GM04503 (cell line): ENCODE measurements around the gene GPRC5D.
A peak's percentile ranks its signal among the peaks of the same experiment; 100 is the strongest.

ENCODE experiments used
- DNase-seq: peaks from one replicate; pipeline ENCODE4 v3.0.0-alpha.2; 2012; ENCODE audit warnings: low read depth

The GPRC5D gene

DNA sequence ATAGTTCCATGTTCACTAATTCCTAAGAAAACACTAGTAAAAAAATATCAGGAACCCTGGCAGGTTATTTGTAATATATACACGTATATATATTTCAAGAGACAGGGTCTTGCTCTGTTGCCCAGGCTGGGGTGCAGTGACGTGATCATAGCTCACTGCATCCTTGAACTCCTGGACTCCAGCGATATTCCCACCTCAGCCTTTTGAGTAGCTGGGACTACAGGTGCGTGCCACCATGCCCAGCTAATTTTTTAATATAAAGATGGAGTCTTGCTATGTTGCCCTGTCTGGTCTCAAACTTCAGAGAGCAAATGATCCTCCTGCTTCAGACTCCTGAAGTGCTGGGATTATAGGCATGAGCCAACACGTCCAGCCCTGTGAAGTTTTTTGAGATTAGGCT is 44.4 kb downstream of the GPRC5D start:
- no peak for DNase-seq

DNA sequence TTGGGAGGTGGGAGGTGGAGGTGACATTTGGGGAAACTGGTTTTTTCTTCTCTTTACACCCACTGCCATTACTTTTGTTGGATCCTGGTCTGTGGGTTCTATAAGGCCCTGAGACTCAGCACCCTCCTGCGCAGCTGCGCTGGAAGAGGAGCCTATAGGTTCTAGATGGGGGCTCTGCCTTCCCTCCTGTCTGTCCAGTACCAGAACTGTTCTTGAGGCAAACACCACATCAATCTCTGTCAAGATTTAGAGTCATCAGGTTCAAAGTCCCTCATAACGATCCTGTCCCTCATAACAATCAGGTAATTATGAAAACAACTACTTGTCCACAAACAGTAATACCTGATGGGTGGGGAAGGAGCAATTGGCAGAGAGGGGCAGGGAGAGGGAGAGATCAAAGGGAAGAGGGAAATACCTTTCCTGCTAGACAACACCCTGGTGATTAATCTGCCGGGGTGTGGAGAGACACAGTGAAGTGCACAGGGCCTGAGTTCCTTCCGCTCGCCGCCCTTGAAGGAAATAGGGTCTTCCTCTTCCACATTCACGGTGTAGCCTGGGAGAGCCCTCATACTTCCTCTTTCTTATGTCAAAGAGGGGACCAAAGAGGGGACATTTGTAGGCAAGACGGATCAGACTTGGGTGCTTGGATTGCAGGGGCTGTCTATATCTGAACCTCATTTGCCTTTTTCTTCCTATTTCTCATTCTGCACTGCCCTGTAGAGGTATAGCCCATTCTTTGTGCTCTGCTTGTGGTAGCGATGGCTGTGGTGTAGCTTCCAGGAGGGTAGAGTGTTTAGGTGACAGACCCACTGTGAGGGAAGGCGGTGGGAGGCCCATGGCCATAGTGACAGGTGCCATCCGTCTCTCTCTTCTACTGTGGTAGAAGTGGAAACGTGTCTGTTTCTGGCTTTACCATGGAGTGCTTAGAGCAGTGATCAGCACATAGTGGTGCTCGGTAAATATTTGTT is 48.0 kb downstream of the GPRC5D start:
- DNase-seq: no peak

DNA sequence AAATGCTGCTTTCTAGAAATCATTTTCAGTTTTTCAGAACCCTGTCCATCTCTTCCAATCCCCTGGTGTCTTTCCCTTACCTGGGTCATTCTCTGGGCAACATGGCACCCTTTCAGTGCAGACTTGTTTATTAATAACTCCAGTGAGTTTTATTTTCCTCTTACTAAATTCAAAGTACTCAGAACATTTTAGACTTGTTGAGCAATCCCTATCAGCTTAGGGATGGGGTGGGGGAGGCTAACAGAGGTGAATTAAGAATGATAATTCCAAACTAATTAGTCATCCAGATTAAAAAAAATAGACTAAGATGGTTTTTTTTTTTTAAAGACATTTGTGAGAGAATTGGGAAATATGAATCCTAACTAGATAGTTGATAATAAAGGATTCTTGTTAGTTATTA is 49.9 kb downstream of the GPRC5D start:
- DNase-seq: no peak

DNA sequence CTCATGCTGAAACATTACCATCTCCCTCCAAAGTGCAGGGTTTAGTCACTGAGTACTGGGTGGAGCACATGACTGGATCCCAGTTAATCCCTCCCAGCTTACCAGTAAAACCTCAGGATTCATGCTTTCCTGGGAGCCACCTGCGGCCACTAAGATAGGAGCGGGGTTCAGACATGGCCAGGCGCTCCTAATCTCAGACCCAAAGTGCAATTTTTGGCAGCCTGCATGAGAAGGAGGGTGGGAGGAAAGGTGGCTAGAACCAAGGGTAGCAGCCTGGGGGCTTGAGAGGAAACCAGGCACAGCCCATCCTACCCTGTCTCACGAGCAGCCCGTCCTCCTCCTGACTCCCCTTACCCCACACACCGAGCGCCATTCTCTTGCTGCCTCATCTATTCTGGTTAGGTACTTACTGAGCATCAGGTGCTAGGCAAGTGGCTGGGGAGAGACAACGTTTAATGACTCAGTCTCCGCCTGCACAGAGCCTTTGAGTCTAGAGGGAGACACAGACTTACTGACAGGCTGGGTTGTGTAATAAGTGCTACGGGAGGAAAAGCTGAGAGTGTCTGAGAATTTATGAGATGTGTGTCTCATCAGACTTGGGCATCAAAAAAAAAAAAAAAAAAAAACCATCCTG is 50.7 kb downstream of the GPRC5D start:
- DNase-seq: peak; percentile 85

DNA sequence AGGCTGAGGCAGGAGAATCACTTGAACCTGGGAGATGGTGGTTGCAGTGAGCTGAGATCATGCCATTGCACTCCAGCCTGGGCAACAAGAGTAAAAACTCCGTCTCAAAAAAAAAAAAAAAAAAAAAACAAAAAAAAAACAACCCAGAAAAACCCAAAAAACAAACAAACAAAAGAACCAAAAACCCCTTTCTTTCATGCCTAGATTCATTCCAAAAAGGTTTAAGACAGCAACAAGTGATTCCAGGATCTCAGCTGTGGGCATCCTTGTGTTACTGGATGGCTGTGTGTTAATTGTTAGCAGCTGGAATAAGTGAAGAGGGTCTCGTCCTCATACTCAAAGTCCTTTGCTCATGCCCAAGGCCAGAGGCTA is 51.2 kb downstream of the GPRC5D start:
- DNase-seq: no peak

DNA sequence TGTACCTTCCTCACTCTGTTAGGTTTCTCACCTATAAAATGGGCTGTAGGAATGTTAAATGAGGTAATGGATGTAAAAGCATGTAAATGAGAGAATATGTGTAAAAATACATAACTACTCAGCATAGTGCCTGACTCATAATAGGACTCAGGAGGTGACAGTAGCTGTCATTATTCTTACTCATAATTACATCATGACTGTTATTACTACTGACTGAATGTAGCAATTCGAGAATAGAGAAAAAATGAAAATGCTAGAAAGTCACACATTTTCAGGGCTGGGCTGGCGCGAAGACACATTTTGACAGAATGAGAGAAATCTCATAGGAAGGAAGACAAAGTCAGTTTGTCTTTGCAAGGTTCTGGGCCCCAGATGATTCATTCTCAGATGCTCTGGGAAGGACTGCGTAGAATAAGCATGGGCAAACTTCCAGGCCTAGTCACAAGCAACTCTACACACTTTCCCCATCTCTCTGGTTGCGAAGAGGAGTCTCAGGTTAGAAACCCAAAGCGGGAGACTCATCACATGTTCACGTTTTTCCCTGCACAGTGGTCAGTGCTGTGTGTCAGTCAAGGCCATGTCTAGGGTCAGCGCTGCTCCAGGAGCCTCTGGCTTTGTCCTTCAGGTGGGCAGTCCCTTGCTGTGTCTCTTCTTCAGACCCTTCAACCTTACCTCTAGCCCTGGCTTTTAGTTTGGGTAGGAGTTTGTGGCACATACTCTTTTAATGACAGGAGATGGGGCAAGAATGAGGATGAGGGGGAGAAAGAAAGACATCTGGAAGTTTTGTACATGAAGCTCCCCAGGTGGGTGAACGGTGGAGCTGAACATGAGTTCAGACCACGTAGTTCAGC is 52.2 kb downstream of the GPRC5D start:
- DNase-seq: peak; percentile 87

DNA sequence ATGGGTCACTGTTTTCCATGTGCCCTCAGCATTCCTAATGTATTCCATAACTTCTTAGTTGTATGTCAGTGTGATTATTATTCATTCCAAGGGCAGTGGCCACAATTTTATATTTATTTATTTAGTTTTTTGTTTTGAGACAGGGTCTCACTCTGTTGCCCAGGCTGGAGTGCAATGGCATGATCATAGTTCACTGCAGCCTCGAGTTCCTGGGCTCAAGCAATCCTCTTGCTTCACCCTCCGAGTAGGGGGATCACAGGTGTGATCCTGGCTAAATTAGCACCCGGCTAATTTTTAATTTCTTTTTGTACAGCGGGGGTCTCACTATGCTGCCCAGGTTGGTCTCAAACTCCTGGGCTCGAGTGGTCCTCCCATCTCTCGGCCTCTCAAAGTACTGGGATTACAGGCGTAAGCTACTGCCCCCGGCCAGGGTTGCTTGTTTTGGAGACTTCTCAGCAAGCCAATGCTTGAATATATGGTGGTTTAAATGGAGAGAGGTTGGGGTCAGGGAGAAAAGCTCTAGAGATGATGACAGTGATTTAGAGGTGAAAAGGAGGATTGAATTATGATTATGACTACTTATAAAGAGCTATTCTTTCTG is 53.0 kb downstream of the GPRC5D start:
- no peak for DNase-seq

DNA sequence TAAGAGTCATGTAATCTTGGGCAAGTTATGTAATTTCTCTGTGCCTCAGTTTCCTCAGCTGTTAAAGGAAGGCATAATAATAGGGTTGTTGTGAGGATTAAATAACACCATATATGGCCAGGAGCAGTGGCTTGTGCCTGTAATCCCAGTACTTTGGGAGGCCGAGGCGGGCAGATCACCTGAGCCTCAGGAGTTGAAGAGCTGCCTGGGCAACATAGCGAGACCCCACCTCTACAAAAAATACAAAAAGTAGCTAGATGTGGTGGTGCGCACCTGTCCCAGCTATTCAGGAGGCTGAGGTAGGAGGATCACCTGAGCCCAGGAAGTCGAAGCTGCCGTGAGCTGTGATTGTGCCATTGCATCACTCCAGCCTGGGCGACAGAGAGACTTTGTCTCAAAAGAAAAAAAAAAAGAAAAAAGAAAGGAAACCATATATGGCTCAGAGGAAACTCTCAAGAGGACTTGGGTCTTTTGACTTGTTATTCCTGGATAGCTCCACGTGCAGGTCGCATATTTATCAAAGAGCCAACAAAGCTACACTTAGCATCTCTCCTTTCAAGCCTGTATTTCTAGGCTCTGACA is 53.7 kb downstream of the GPRC5D start:
- no peak for DNase-seq

DNA sequence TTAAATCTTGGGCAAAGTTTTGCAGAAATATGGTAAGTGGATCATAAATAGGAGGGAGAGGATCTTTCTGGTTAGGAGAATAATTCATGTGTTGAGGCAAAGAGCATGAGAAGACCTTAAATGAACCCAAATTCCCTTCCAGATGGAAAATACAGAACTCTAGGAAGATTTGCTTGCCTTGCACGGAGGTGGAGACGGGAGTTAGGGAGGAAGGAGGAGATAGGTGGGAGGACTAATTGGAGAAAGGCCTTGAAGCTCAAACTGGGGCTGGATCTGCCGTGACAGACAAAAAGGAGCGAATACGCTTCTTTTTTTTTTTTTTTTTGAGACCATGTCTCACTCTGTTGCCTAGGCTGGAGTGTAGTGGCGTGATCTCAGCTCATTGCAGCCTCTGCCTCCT is 54.7 kb downstream of the GPRC5D start:
- DNase-seq: no peak

DNA sequence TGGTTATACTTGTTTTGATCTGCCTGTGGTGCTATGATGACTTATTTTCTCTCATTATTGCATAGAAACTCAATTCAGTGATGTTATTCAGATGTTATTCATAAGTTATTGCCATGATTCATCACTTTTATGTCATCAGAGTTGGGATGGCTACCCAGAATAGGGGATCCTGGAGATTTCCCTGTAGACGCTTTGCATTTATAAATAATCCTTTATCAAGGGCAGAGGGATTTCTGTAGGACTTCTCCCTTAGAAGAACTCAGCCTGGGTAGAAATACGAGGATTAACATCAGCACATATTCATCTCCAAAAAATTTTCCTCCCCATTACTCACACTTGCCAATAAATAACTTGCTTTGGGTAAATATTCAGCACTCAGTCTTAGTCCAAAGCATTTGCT is 55.7 kb downstream of the GPRC5D start:
- no peak for DNase-seq

DNA sequence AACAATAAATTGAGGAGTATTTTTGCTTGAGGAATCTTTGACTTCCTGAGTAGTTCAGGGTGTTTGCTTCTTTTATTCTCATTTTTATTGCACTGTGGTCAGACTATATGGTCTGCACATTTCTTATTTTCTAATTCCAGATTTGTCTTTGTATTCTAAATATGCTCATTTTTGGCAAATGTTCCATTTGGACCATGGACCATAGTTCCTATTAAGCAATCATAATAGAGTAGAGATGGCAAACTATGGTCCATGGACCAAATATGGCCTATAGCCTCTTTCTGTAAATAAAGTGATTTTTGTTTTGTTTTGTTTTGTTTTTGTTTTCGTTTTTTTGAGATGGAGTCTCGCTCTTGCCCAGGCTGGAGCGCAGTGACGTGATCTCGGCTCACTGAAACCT is 58.5 kb downstream of the GPRC5D start:
- DNase-seq: no peak

DNA sequence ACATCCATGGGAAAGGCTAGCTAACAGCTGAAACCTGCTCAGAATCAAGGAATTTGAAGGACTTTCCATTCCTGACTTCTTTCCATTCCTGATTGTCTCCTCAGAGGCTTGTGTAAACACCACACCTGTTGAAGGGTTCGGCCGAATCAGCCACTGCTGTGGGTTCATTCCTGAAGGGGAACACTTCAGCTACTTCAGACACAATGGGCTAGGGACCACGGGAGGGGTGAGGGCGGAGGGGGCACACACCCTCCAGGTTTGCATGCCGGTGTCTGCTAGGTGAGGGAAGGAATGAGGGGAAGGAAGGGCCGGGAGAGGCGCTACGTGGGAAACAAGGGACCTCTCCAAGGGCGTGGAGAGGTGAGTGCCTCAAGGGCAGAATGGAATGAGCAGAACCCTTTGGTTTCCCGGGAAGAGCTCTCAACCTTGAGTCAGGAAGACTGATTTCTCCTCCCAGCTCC is 59.3 kb downstream of the GPRC5D start:
- no peak for DNase-seq

DNA sequence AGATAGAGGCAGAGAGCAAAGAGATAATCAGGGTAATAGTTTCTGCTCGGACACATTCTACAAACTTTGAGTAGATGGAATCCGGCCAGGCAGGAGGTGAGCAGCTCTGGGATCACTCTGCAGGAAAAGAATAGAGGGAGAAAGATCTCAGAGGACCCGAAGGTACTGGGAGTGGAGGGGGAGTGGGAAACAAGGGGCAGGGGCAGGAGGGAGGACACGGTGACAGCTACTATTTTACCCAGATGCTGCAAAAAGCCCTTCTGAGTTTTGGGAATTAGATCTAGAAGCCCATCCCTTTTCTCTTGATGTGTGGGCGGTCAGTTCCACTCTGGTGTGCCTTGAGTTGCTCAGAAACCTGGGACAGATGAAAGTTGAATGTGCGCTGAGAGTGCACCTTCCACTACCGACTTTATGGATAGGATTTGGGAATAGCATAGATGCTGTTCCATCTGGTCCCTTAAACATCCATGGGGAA is 60.1 kb downstream of the GPRC5D start:
- no peak for DNase-seq

DNA sequence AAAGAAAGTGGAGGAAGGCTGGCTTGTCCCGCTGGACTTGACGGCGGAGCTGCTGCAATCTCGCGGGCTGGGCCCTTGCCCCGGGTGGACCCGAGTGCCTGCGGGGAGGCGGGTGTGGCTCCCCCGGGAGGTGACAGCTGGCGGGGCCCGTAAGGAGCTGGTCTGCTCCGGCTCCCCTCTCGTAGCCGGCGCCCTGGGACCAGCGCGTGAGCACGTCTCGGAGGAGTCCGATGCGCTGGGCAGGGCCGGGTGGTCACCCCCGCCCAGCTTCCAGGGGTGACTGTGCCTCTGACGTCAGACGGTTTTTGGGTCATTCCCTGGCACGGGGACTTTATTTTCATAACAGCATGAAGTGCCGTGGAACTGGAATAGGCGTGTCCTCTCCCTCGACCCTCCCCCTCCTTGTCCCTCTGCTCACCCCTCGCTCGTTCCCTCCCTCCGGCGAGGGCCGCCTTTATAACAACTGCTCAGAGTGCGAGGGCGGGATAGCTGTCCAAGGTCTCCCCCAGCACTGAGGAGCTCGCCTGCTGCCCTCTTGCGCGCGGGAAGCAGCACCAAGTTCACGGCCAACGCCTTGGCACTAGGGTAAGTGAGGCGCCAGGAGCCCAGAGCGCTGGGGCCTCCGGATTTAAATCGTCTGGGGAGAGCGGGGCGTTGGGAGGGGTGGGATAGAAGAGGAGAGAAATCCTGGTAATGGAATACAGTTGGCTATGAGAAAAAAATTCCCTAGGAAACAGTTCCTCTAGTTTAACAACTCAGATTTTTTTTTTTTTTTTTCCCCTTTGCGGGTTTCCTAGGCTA is 60.7 kb downstream of the GPRC5D start, which contains the start of gene GPRC5A:
Gene GPRC5A (plus strand): TSS at position 483 of the 801 bp plus-strand sequence. CDS start 16,688 bp downstream, outside the sequence.
- peak; percentile 88 for DNase-seq
